ENCODE results near the gene MROH7. TPM values are rescaled to one million over a fixed set of nuclear protein-coding genes. Genes with fewer than 3 reads are reported as not detected.

MROH7 gene
- total RNA-seq, 3 donors from 2014 or later = 0.08 TPM; not detected in 2

GRCh38 chr1:54652168-54652567 lies 10.6 kb downstream of the MROH7 start:
- no peak overlapping the region for H3K4me3 Mint-ChIP-seq
- H3K27me3 Mint-ChIP-seq (ENCODE audit: low read depth) = peaks cover 7% of the 10 kb centered on the region
- DNase-seq (no peak), ATAC-seq (no peak)
- no peaks in the 10 kb centered on the region for H3K36me3 Mint-ChIP-seq (ENCODE audit: insufficient read depth)
- H3K4me1 Mint-ChIP-seq (ENCODE audit: low read depth) = no peaks in the 10 kb centered on the region
- H3K9me3 Mint-ChIP-seq = no peaks in the 10 kb centered on the region

GRCh38 chr1:54653036-54653435 lies 11.4 kb downstream of the MROH7 start:
- no peak for DNase-seq
- no peak for ATAC-seq
- H3K36me3 Mint-ChIP-seq (ENCODE audit: insufficient read depth) = no peaks in the 10 kb centered on the region
- peaks cover 10% of the 10 kb centered on the region for H3K27me3 Mint-ChIP-seq (ENCODE audit: low read depth)
- H3K9me3 Mint-ChIP-seq = peaks cover 4% of the 10 kb centered on the region
- no peaks in the 10 kb centered on the region for H3K4me1 Mint-ChIP-seq (ENCODE audit: low read depth)
- H3K4me3 Mint-ChIP-seq = no peak overlapping the region

GRCh38 chr1:54658164-54658913 lies 16.8 kb downstream of the MROH7 start:
- peaks cover 7% of the 10 kb centered on the region for H3K9me3 Mint-ChIP-seq
- DNase-seq = no peak
- no peak overlapping the region for H3K4me3 Mint-ChIP-seq
- H3K27me3 Mint-ChIP-seq (ENCODE audit: low read depth) = peaks cover 2% of the 10 kb centered on the region
- no peak for ATAC-seq
- H3K4me1 Mint-ChIP-seq (ENCODE audit: low read depth) = no peaks in the 10 kb centered on the region
- H3K36me3 Mint-ChIP-seq (ENCODE audit: insufficient read depth) = no peaks in the 10 kb centered on the region

GRCh38 chr1:54663725-54664124 lies 22.1 kb downstream of the MROH7 start:
- H3K27me3 Mint-ChIP-seq (ENCODE audit: low read depth) = peaks cover 2% of the 10 kb centered on the region
- DNase-seq (no peak), ATAC-seq (no peak)
- H3K9me3 Mint-ChIP-seq = no peaks in the 10 kb centered on the region
- H3K4me3 Mint-ChIP-seq = no peak overlapping the region
- H3K4me1 Mint-ChIP-seq (ENCODE audit: low read depth) = no peaks in the 10 kb centered on the region
- no peaks in the 10 kb centered on the region for H3K36me3 Mint-ChIP-seq (ENCODE audit: insufficient read depth)

- no peaks in the 10 kb centered on the region for H3K4me1 Mint-ChIP-seq (ENCODE audit: low read depth)
- H3K4me3 Mint-ChIP-seq = no peak overlapping the region
- ATAC-seq = no peak
Measured at GRCh38 chr1:54664364-54664763, 22.8 kb downstream of the MROH7 start.

GRCh38 chr1:54665852-54666251 lies 24.3 kb downstream of the MROH7 start:
- ATAC-seq = no peak
- no peaks in the 10 kb centered on the region for H3K9me3 Mint-ChIP-seq
- no peaks in the 10 kb centered on the region for H3K4me1 Mint-ChIP-seq (ENCODE audit: low read depth)
- H3K4me3 Mint-ChIP-seq = no peak overlapping the region
- H3K36me3 Mint-ChIP-seq (ENCODE audit: insufficient read depth) = no peaks in the 10 kb centered on the region
- DNase-seq = no peak
- H3K27me3 Mint-ChIP-seq (ENCODE audit: low read depth) = peaks cover 2% of the 10 kb centered on the region

More at GRCh38 chr1:54664364-54664763, 22.8 kb downstream of the MROH7 start:
- Mint-ChIP-seq H3K9me3 (no peaks in the 10 kb centered on the region), H3K36me3 (ENCODE audit: insufficient read depth) (no peaks in the 10 kb centered on the region), H3K27me3 (ENCODE audit: low read depth) (peaks cover 2% of the 10 kb centered on the region)
- no peak for DNase-seq

- ATAC-seq (no peak), DNase-seq (no peak)
- Mint-ChIP-seq H3K4me3 (no peak overlapping the region), H3K27me3 (ENCODE audit: low read depth) (peaks cover 2% of the 10 kb centered on the region), H3K4me1 (ENCODE audit: low read depth) (no peaks in the 10 kb centered on the region), H3K9me3 (no peaks in the 10 kb centered on the region), H3K36me3 (ENCODE audit: insufficient read depth) (no peaks in the 10 kb centered on the region)
Measured at GRCh38 chr1:54666333-54666732, 24.7 kb downstream of the MROH7 start.

GRCh38 chr1:54667797-54668196 lies 26.2 kb downstream of the MROH7 start:
- no peak overlapping the region for H3K4me3 Mint-ChIP-seq
- no peaks in the 10 kb centered on the region for H3K36me3 Mint-ChIP-seq (ENCODE audit: insufficient read depth)
- H3K9me3 Mint-ChIP-seq = no peaks in the 10 kb centered on the region
- H3K27me3 Mint-ChIP-seq (ENCODE audit: low read depth) = peaks cover 2% of the 10 kb centered on the region
- ATAC-seq (no peak), DNase-seq (no peak)
- peaks cover 6% of the 10 kb centered on the region for H3K4me1 Mint-ChIP-seq (ENCODE audit: low read depth)

- Mint-ChIP-seq H3K4me3 (no peak overlapping the region), H3K4me1 (ENCODE audit: low read depth) (peaks cover 6% of the 10 kb centered on the region), H3K36me3 (ENCODE audit: insufficient read depth) (no peaks in the 10 kb centered on the region), H3K27me3 (ENCODE audit: low read depth) (peaks cover 2% of the 10 kb centered on the region), H3K9me3 (no peaks in the 10 kb centered on the region)
- DNase-seq (no peak), ATAC-seq (no peak)
Measured at GRCh38 chr1:54668567-54668966, 27.0 kb downstream of the MROH7 start.

GRCh38 chr1:54671985-54672608 lies 30.5 kb downstream of the MROH7 start:
- peaks cover 6% of the 10 kb centered on the region for H3K4me1 Mint-ChIP-seq (ENCODE audit: low read depth)
- peak; percentile 51 for DNase-seq
- H3K36me3 Mint-ChIP-seq (ENCODE audit: insufficient read depth) = no peaks in the 10 kb centered on the region
- no peak overlapping the region for H3K4me3 Mint-ChIP-seq
- H3K9me3 Mint-ChIP-seq = no peaks in the 10 kb centered on the region
- no peaks in the 10 kb centered on the region for H3K27me3 Mint-ChIP-seq (ENCODE audit: low read depth)
- peak; percentile 90 to 96 for ATAC-seq

GRCh38 chr1:54678776-54679643 lies 37.4 kb downstream of the MROH7 start:
- H3K9me3 Mint-ChIP-seq = no peaks in the 10 kb centered on the region
- no peak overlapping the region for H3K4me3 Mint-ChIP-seq
- H3K36me3 Mint-ChIP-seq (ENCODE audit: insufficient read depth) = no peaks in the 10 kb centered on the region
- H3K4me1 Mint-ChIP-seq (ENCODE audit: low read depth) = no peaks in the 10 kb centered on the region
- ATAC-seq = no peak
- DNase-seq = no peak
- no peaks in the 10 kb centered on the region for H3K27me3 Mint-ChIP-seq (ENCODE audit: low read depth)

GRCh38 chr1:54679706-54680105 lies 38.1 kb downstream of the MROH7 start:
- ATAC-seq = no peak
- DNase-seq = no peak
- no peaks in the 10 kb centered on the region for H3K27me3 Mint-ChIP-seq (ENCODE audit: low read depth)
- no peaks in the 10 kb centered on the region for H3K4me1 Mint-ChIP-seq (ENCODE audit: low read depth)
- no peaks in the 10 kb centered on the region for H3K36me3 Mint-ChIP-seq (ENCODE audit: insufficient read depth)
- H3K9me3 Mint-ChIP-seq = no peaks in the 10 kb centered on the region
- H3K4me3 Mint-ChIP-seq = no peak overlapping the region

GRCh38 chr1:54680387-54680786 lies 38.8 kb downstream of the MROH7 start:
- Mint-ChIP-seq H3K9me3 (no peaks in the 10 kb centered on the region), H3K27me3 (ENCODE audit: low read depth) (no peaks in the 10 kb centered on the region), H3K4me3 (no peak overlapping the region), H3K4me1 (ENCODE audit: low read depth) (no peaks in the 10 kb centered on the region), H3K36me3 (ENCODE audit: insufficient read depth) (no peaks in the 10 kb centered on the region)
- DNase-seq (no peak), ATAC-seq (no peak)

GRCh38 chr1:54681358-54681757 lies 39.8 kb downstream of the MROH7 start:
- Mint-ChIP-seq H3K9me3 (no peaks in the 10 kb centered on the region), H3K4me3 (no peak overlapping the region)
- peak in 1 of 2 donors; percentile 23 for ATAC-seq

More at GRCh38 chr1:54681358-54681757, 39.8 kb downstream of the MROH7 start:
- H3K4me1 Mint-ChIP-seq (ENCODE audit: low read depth) = no peaks in the 10 kb centered on the region
- H3K27me3 Mint-ChIP-seq (ENCODE audit: low read depth) = no peaks in the 10 kb centered on the region
- no peaks in the 10 kb centered on the region for H3K36me3 Mint-ChIP-seq (ENCODE audit: insufficient read depth)
- DNase-seq = no peak
